Measurements from ENCODE around the gene MYOCOS.

Gene MYOCOS

GRCh38 chr1:171622152-171622462, at the start of gene MYOCOS:
TSS of gene MYOCOS (plus strand) at chr1:171622243. CDS start at chr1:171623884, 1,641 bp downstream.
- H3K27ac ChIP-seq, result no peak within 1 kb of the TSS
- no peak within 1 kb of the TSS for H3K4me3 ChIP-seq (ENCODE audit: low read depth, low read length)
- H3K27me3 ChIP-seq (ENCODE audit: insufficient read depth, low read depth, severe bottlenecking), result no peaks in the 10 kb centered on the region
- H3K36me3 ChIP-seq, result no peaks in the 10 kb centered on the region
- DNase-seq, result peak; percentile 53
- TF ChIP-seq CTCF (IDR thresholded peaks at IDR 0.05; ENCODE audit: low read depth, low read length), result no peak
- no peaks in the 10 kb centered on the region for H3K9me3 ChIP-seq (ENCODE audit: severe bottlenecking)

- TF ChIP-seq CTCF (IDR thresholded peaks at IDR 0.05; ENCODE audit: low read depth, low read length), result no peak
- Histone ChIP-seq H3K27me3 (ENCODE audit: insufficient read depth, low read depth, severe bottlenecking) (no peaks in the 10 kb centered on the region), H3K27ac (no peak overlapping the region), H3K9me3 (ENCODE audit: severe bottlenecking) (no peaks in the 10 kb centered on the region), H3K36me3 (peaks cover 88% of the 10 kb centered on the region), H3K4me3 (ENCODE audit: low read depth, low read length) (no peak overlapping the region)
- DNase-seq, result no peak
Measured at GRCh38 chr1:171576144-171576543, 45.9 kb upstream of the MYOCOS start.

GRCh38 chr1:171581226-171581625, 40.8 kb upstream of the MYOCOS start:
- Histone ChIP-seq H3K9me3 (ENCODE audit: severe bottlenecking) (no peaks in the 10 kb centered on the region), H3K27ac (no peak overlapping the region), H3K4me3 (ENCODE audit: low read depth, low read length) (no peak overlapping the region), H3K27me3 (ENCODE audit: insufficient read depth, low read depth, severe bottlenecking) (no peaks in the 10 kb centered on the region), H3K36me3 (peaks cover 92% of the 10 kb centered on the region)
- DNase-seq, result no peak
- TF ChIP-seq CTCF (IDR thresholded peaks at IDR 0.05; ENCODE audit: low read depth, low read length), result no peak

GRCh38 chr1:171581766-171582165, 40.3 kb upstream of the MYOCOS start:
- Histone ChIP-seq H3K27ac (no peak overlapping the region), H3K27me3 (ENCODE audit: insufficient read depth, low read depth, severe bottlenecking) (no peaks in the 10 kb centered on the region), H3K9me3 (ENCODE audit: severe bottlenecking) (no peaks in the 10 kb centered on the region), H3K4me3 (ENCODE audit: low read depth, low read length) (no peak overlapping the region), H3K36me3 (peaks cover 89% of the 10 kb centered on the region)
- no peak for TF ChIP-seq CTCF (IDR thresholded peaks at IDR 0.05; ENCODE audit: low read depth, low read length)
- no peak for DNase-seq

- no peaks in the 10 kb centered on the region for H3K9me3 ChIP-seq (ENCODE audit: severe bottlenecking)
- no peak overlapping the region for H3K27ac ChIP-seq
- no peak for DNase-seq
- H3K4me3 ChIP-seq (ENCODE audit: low read depth, low read length), result no peak overlapping the region
- no peaks in the 10 kb centered on the region for H3K27me3 ChIP-seq (ENCODE audit: insufficient read depth, low read depth, severe bottlenecking)
- peaks cover 89% of the 10 kb centered on the region for H3K36me3 ChIP-seq
- no peak for TF ChIP-seq CTCF (IDR thresholded peaks at IDR 0.05; ENCODE audit: low read depth, low read length)
Measured at GRCh38 chr1:171582589-171582988, 39.5 kb upstream of the MYOCOS start.

GRCh38 chr1:171583591-171584201, 38.3 kb upstream of the MYOCOS start:
- no peaks in the 10 kb centered on the region for H3K27me3 ChIP-seq (ENCODE audit: insufficient read depth, low read depth, severe bottlenecking)
- no peak for DNase-seq
- no peak for TF ChIP-seq CTCF (IDR thresholded peaks at IDR 0.05; ENCODE audit: low read depth, low read length)
- no peaks in the 10 kb centered on the region for H3K9me3 ChIP-seq (ENCODE audit: severe bottlenecking)
- H3K4me3 ChIP-seq (ENCODE audit: low read depth, low read length), result no peak overlapping the region
- H3K36me3 ChIP-seq, result peaks cover 91% of the 10 kb centered on the region
- no peak overlapping the region for H3K27ac ChIP-seq

All from WERI-Rb-1 (cell line).